ENCODE results near the gene GALNT16. TPM values are rescaled to one million over a fixed set of nuclear protein-coding genes. Genes with fewer than 3 reads are reported as not detected.

The GALNT16 gene
- total RNA-seq, 1 donor from 2014 or later = 1.1 TPM

GRCh38 chr14:69335371-69335771 is 75.4 kb downstream of the GALNT16 start:
- DNase-seq (ENCODE audit: low read depth) = peak; percentile 89

- DNase-seq (ENCODE audit: low read depth) = no peak
Measured at GRCh38 chr14:69337984-69338383, 78.0 kb downstream of the GALNT16 start.

GRCh38 chr14:69339426-69339825 is 79.5 kb downstream of the GALNT16 start:
- no peak for DNase-seq (ENCODE audit: low read depth)

GRCh38 chr14:69342928-69343525 is 83.1 kb downstream of the GALNT16 start:
- peak; percentile 86 for DNase-seq (ENCODE audit: low read depth)

GRCh38 chr14:69344171-69344570 is 84.2 kb downstream of the GALNT16 start:
- DNase-seq (ENCODE audit: low read depth) = no peak

GRCh38 chr14:69345402-69345801 is 85.4 kb downstream of the GALNT16 start:
- no peak for DNase-seq (ENCODE audit: low read depth)

GRCh38 chr14:69346710-69347109 is 86.8 kb downstream of the GALNT16 start:
- no peak for DNase-seq (ENCODE audit: low read depth)

GRCh38 chr14:69349091-69349777 is 89.3 kb downstream of the GALNT16 start:
- DNase-seq (ENCODE audit: low read depth) = no peak

GRCh38 chr14:69350892-69351291 is 90.9 kb downstream of the GALNT16 start:
- no peak for DNase-seq (ENCODE audit: low read depth)

- no peak for DNase-seq (ENCODE audit: low read depth)
Measured at GRCh38 chr14:69351385-69351784, 91.4 kb downstream of the GALNT16 start.

GRCh38 chr14:69351911-69352310 is 92.0 kb downstream of the GALNT16 start:
- no peak for DNase-seq (ENCODE audit: low read depth)

GRCh38 chr14:69353168-69353567 is 93.2 kb downstream of the GALNT16 start:
- no peak for DNase-seq (ENCODE audit: low read depth)

GRCh38 chr14:69354383-69355153 is 94.6 kb downstream of the GALNT16 start:
- DNase-seq (ENCODE audit: low read depth) = peak; percentile 57

- DNase-seq (ENCODE audit: low read depth) = no peak
Measured at GRCh38 chr14:69355154-69355597, 95.2 kb downstream of the GALNT16 start.

- peak; percentile 77 for DNase-seq (ENCODE audit: low read depth)
Measured at GRCh38 chr14:69355607-69356281, 95.8 kb downstream of the GALNT16 start.

GRCh38 chr14:69356903-69357543 is 97.1 kb downstream of the GALNT16 start:
- no peak for DNase-seq (ENCODE audit: low read depth)

- DNase-seq (ENCODE audit: low read depth) = no peak
Measured at GRCh38 chr14:69357544-69358200, 97.7 kb downstream of the GALNT16 start.

GRCh38 chr14:69358233-69358963 is 98.4 kb downstream of the GALNT16 start:
- no peak for DNase-seq (ENCODE audit: low read depth)

GRCh38 chr14:69358966-69359365 is 99.0 kb downstream of the GALNT16 start:
- DNase-seq (ENCODE audit: low read depth) = no peak

GRCh38 chr14:69360438-69361108 is 100.6 kb downstream of the GALNT16 start:
- no peak for DNase-seq (ENCODE audit: low read depth)
